T-helper 2 cell treated with Interferon-gamma antibody and Interleukin-4, amounts not matched to agents 100 ng/mL and 5 ng/mL, for 36 hours (primary cell): ENCODE measurements around the gene SRPK2. TPM values are rescaled to one million over a fixed set of nuclear protein-coding genes. Genes with fewer than 3 reads are reported as not detected.

ENCODE experiments used
- intact Hi-C: fragments of 100-400 bp; cut with micrococcal nuclease; formaldehyde crosslinking; loops from one replicate; pipeline ENCODE4 v1.15.1; 2023
- total RNA-seq: library from RNA; stranded (reverse); gene quantifications from 2 replicates; pipeline ENCODE4 v1.2.3, GENCODE V29; 2022

The SRPK2 gene
- total RNA-seq, 1 donor from 2014 or later: 47.5 TPM

DNA sequence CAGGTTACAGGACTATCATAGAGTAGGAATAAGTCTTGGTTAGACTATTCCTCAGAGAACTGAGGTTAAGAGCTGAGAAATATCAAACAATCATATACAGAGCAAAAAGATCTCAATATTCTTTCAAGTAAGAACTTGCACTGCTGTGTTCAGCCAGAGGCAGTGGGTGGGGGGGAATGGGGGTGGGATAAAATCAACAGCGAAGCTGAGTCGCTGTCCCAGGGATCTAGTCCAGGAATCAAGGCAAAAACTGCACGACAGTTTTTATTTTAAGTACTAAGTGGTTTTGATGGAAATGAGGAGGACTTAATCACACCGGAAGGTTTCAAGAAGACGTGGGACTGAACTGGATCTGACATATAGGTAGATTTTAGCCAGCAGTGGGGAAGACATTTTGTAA lies 159.1 kb downstream of the SRPK2 start:
- intact Hi-C loops: no loop called here

DNA sequence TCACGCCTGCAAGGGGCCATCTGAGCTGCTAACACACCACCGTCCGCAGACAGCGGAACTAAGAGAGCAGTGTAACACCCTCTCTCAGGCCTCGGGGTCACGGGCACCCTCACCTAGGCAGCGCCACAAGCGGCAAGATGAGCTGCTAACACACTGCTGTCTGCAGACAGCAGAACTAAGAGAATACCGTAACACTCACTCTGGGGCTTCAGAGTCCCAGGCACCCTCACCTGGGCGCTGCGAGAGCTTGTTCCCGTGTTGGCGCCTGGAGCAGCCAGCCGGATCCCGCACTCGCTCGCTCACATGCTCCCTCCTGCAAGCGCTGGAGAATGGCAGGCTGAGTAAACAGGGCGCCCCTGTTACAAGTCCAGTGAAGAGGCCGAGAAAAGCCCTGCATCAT lies 160.2 kb downstream of the SRPK2 start:
- intact Hi-C loops: no loop called here

DNA sequence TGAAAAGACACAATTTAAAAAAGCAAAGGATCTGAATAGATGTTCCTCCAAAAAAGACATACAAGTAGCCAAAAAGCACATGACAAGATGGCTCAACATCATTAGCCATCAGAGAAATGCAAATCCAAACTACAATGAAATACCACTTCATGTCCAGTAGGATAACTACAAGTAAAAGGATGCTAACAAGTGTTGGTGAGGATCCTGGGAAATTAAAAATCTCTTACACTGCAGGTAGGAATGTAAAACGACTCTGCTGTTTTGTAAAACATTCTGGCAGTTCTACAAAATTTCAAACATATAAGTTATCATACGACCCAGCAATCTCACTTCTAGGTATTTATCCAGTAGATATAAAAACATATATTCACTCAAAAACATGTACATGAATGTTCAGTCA lies 161.3 kb downstream of the SRPK2 start:
- intact Hi-C loops: no loop called here

DNA sequence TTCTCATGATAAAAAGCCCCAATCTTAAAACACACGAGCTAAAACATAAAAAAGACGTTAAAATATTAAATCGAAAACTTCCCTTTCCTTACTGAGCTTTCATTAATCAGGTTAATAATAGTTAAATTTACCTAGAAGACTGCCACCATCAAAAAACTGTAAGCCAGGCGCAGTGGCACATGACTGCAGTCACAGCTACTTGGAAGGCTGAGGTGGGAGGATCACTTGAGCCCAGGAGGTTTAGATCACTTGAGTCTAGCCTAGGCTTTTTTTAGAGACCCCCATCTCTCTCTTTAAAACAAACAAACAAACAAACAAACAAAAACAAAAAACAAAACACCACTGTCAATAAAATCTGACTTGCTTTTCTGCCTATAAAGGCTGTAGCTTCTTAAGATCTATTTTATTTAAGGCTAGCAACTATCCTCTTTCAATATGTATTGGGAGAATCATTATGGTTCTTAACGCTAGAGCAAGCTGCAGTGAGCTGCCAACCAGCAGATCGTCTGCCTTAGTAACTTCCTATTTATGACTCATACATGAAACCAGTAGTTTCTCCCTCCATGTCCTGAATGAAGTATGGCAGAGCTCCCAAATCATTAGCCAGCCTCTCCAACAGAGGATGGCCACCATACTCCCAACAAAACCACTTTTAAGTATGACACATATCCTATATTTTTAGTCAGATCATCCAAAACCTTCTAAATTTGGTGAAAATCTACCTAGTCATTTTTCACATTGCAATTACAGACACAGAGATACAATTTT lies 163.7 kb downstream of the SRPK2 start:
- intact Hi-C loops: no loop called here

DNA sequence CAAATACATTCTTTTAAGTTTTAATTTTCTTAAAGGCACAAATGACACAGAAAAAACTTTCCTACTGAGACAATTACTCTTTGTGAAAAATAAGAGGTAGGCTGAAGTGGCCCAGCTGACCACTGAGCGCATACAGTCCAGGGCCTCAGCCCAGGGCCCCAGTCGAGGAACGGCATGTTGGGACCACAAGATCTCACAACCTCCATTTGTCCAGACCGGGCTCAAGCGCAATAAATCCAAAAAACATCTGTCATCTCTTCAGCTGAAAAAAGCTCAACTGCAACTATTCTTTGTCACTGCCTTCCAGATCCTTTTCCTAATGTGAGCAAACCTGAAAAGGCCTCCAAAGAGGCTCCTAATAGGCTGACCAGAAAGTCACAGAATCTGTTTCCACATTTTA lies 165.8 kb downstream of the SRPK2 start:
- intact Hi-C loops: no loop called here

DNA sequence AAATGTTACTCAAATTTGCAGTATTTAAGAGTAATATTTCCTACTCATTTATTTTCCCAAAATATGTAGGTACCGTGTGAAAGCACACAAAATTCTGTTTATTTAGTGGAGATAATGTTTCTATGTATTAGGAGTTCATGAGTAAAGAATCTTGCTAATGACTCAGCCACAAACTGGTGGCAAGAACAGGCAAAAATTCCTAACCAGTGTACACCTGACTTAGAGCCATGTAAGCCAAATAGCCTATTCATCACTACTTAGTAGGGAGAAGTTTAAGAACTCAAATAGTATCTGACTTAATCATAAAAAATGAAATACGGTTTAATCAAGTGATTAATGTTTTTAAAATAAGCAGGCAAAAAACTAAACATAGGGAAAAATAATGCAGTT lies 169.0 kb downstream of the SRPK2 start:
- intact Hi-C loops: no loop called here

DNA sequence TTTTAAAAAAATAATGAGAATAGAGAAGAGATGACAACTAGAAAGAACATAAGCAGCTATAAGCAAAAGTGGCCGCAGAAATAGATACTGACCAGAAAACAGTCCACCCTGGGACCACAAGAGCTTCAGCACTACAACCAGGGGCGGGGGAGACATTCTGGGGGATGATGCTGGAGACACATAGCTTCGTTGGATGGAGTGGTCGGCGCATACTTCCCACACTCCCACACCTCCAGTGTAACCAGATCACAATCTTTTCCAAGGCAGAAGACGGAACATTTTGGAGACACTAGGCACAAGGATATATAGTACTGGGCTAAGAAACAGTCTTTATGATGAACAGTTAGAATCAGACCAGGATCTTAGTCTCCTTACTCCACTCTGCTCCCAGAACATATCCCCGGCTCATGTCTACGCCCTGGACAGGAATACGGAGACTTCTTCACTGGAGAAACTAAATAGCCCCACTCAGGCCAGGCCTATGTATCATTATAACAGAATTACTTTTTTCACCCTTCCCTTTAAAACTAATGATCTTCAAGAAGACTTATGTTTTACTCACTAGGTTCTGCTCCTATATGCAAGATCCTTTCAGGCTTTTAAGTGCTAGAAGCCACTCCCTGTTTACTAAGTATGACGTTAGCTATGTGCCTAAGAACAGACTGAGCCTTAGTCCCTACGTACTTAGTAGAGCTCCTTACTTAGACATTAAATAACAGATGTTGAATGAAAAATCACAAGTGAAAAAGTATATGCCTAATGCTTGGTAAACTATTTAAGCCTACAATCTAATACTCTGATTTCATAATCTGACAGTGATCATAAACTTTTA lies 169.6 kb downstream of the SRPK2 start:
- intact Hi-C loops: no loop called here

DNA sequence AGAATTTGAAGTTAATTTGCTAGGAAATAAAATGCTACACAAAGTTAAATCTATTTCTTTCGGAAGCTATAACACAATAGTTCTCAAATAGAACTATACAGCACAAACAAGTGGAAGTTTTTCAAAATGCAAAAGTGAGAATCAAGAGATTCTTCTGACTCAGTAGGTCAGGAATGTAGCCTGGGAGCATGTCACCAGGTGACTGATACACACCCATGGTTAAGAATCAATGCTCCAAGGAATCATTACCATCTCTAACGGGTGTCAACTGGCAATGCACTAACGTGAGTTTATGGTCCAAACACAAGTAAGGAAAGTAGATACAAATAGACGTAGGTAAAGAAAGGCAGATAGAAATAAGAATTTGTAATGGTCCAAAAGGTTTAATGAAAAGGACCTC lies 170.5 kb downstream of the SRPK2 start:
- intact Hi-C loops: no loop called here

DNA sequence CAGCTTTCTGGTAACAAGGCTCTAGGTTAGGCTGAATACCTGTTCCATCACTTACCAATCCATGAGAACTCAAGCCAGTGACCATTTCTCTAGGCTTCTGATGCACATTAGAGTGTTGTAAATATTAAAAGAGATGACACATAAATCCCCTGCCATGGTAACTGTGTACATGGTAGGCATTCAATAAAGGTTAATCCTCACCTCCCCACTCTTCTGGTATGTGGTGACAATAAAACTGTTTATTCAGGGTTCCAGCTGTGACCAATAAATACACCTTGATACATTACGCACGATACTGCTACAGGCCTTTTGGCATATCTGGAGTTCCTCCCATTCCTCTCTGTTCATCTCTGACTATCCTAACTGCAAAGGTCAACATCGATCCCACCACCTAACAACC lies 171.9 kb downstream of the SRPK2 start:
- intact Hi-C loops: no loop called here

DNA sequence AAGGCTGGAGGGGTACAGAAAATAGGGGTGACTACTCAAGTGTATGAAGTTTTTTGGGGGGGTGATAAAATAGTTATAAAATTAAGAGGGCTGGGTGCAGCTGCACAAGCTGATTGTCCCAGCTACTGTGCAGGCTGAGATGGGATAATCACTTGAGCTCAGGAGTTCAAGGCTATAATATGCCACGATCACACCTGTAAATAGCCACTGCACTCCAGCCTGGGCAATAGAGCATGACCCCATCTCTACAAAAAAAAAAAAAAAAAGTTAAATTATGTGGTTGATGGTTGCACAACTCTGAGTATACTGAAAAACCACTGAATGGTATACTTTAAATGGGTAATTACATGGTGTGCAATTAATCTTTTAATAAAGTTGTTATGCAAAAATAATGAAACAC lies 172.9 kb downstream of the SRPK2 start:
- intact Hi-C loops: no loop called here

DNA sequence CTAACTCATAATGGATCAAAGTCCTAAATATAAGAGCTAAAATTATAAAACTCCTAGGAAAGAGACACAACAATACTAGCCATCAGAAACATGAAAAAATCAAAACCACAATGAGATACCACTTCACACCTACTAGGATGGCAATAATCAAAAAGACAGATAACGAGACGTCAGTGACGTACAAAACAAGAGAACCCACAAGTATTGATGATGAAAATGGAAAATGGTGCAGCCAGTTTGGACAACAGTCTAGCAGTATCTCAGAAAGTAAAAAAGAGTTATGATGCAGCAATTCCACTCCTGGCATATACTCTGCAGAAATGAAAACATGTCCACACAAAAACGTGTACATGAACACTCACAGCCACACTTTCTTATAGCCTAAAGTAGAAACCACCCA lies 173.5 kb downstream of the SRPK2 start:
- intact Hi-C loops: no loop called here

DNA sequence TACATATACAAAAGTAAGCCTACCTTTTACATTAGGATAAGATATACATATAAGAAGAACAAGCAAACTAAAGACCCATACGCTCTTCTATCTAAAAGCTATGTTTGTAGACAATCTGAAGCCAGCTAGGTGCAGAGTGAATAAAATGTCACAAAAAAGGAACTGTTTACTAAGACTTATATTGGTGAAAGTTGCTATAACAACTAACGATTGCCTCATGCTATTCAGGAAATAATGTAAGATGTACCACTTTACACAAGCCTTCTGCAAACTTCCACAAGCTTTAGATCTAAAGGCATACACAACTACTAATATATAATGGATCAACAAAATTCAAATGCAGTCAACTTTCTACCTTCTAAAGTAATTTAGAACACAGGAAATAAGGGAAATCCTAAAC lies 175.1 kb downstream of the SRPK2 start:
- intact Hi-C loops: loop anchor here (5.0 kb wide), 1 partner anchor 84 kb away; no protein-coding TSS in a partner anchor

DNA sequence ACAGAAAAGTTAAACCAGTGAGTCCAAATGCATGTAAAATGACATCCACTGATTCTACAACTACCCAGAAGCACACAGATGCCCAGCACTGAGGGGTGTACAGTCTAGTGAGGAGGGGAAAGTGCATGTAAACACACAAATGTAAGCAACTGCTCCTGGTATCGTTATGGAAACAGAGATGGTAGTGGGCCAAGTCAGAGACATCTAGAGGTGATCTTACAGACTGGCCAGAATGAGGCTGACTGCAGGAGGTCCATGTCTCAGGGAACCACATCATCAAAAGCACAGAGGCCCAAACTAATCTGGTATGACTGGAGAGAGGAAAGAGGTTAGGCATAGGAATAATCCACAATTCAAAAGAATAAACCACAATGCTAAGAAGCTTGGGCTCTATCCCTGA lies 176.5 kb downstream of the SRPK2 start:
- intact Hi-C loops: loop anchor here (5.0 kb wide), 1 partner anchor 85 kb away; no protein-coding TSS in a partner anchor

DNA sequence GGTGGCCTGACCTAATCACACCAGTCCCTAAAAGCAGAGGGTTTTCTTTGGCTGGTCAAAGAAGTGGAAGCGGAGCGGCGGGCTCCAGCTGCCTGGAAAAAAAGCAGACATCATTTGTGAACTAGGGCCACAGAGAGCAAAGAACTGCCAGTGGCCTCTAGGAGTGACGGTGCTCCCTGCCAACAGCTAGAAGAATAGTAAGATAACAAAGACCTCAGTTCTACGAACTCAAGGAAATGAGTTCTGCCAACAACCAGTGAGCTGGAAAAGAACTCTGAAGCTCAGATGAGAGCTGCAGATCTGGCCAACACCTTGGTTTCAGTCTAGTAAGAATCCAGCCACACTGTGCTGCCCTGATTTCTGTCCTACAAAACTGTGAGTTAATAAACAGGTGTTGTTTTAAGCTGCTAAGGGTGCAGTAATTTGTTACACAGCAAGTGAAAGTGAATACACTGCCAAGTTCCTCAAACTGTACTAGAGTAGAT lies 178.0 kb downstream of the SRPK2 start:
- intact Hi-C loops: loop anchor here (5.0 kb wide), 1 partner anchor 87 kb away; no protein-coding TSS in a partner anchor

DNA sequence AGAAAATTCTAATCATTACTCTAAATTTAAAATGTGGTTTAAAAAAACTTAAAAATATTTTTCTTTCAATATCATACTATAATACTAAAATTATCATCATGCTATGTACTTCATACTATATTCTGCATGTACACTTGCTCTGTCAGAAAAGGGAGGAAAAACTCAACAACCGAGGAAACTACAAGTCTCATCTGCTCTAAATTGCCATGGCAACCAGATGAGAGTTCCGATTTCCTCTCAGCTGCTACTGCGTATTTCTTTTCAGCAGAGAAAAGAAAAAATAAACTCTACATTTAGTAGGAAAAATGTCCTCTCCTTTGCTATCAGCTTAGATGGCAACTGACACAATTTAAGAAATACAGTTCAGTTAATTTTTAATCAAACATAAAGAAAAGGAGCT lies 178.9 kb downstream of the SRPK2 start:
- intact Hi-C loops: loop anchor here (5.0 kb wide), 1 partner anchor 87 kb away; no protein-coding TSS in a partner anchor

DNA sequence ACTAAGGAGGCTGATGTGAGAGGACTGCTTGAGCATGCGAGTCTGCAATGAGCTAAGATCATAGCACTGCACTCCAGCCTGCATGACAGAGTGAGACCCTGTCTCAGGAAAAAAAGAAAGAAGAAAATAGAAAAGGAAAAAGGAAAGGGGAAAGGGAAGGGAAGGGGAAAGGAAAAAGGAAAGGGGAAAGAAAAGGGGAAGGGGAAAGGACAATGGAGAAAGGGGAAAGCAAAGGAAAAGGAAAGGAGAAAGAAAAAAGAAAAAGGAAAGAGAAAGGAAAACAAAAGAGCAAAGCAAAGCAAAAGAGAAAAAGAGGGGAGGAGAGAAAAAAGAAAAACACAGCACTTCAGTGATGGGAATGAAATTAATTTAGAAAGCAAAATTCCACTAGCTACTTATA lies 179.3 kb downstream of the SRPK2 start:
- intact Hi-C loops: no loop called here

DNA sequence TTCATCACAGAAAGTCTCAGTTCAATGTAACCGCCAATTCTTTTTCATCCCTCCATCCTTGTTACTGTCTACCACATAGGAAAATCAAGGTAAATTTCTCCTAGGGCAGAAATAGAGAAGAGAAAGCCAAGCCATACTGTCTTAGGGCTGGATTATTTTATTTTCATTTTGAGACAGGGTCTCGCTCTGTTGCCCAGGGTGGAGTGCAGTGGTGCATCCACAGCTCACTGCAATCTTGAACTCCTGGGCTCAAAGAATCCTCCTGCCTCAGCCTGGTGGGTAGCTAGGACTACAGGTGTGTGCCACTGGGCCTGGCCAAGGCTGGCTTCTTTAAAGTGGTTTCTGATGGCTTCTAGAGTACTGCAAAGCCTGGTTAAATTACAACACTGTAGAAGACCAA lies 181.7 kb downstream of the SRPK2 start:
- intact Hi-C loops: no loop called here

DNA sequence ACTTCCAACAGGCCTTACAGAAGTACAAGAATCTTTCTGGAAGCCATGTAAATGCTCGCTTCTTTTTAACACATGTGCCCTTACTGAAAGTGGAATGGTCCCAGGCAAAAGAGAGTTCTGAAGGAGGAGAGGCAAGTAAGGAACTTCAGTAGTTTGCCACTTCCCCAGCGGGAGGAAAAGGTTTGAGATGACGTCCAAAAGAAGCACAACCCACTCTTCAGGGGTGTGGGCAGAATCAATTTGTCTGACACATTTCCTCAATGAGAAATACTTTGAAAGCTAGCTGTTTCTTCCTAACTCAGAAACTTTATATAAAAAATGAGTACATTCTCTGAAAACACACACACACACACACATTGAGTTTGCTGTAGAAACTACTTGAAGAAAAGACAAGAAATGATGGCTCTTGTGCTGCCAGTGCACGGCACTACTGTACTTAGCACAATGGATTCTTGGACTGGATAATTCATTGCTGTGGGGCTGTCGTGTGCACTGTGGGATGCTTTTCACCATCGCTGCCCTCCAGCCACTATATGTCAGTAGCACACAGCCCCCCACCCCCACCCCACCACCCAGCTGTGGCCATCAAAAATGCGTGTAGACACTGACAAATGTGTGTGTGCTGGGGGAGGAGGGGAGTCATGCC lies 183.0 kb downstream of the SRPK2 start:
- intact Hi-C loops: no loop called here

DNA sequence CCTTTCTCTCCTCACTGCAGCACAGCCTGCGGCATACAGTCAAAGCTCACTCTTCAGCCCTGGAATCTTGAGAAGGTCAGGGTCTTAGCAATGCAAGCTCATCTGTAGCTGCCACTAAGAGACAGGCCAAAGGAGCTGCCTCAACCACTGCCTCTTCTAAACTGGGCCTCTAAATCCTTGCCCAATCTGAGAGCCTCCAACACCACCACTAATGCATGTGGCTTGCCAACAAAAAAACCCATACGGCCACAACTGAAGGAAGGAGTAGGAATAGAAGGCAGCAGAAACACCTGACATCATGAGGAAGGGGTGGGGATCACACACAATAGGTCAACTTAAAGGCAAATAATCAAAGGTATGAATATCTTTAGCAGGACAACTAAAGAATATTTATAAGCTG lies 183.8 kb downstream of the SRPK2 start:
- intact Hi-C loops: no loop called here

DNA sequence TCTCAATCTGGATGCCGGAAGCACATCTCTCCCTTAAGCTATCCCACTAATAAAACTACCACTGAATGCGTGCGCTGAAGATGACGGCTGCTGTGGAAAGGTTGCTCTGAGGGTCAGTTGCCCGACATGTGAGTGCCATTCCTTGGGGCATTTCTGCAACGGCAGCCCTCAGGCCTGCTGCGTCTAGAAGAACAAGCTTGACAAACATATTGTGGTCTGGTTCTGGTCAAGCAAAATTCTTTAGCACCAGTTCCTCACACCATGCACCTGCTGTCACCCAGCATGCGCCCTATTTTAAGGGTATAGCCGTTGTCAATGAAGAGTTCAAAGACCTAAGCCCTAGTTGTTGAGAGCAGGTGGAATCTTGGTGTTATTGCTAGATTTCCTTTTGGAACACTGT lies 184.2 kb downstream of the SRPK2 start:
- intact Hi-C loops: no loop called here

DNA sequence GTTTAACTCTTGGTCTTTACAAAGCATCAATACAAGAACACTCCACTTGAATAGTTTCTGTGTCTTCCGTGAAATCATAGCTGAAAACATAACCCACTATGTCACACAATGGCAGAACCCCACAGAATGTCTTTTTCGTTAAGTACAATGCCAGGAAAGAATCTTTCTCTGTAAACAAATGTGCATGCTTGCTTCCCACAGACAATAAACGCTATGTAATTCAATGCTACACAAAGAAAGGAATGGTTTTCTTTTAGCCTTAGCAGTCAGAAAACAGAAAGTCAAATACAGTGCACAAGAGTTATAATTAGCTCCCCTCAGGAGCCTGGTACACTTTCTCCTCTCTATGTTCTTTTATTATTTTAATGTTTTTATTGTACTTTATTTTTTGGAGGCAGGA lies 186.1 kb downstream of the SRPK2 start:
- intact Hi-C loops: no loop called here

DNA sequence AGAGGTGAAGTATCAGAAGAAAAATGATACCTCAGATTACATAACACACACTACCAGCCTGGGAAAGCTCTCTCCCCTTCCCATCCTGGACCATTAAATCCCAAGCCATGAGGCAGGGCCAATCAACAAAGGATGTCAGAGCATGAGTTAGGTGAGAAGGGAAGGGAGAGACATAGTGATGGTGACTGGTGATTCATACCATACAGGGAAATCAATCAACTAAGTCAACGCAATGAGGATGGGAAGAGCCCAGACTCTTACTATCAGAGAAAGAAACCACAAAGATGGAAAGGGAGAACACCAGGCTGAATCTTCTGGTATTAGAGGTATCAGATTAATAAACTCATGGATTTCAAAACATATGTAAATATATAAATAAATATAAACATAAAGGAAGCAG lies 189.3 kb downstream of the SRPK2 start:
- intact Hi-C loops: no loop called here
